ENCODE measurements around the gene BNIP1.

The BNIP1 gene

GRCh38 chr5:173211284-173211683 is 67.0 kb downstream of the BNIP1 start:
- no peak for DNase-seq (ENCODE audit: low spot score)

DNA sequence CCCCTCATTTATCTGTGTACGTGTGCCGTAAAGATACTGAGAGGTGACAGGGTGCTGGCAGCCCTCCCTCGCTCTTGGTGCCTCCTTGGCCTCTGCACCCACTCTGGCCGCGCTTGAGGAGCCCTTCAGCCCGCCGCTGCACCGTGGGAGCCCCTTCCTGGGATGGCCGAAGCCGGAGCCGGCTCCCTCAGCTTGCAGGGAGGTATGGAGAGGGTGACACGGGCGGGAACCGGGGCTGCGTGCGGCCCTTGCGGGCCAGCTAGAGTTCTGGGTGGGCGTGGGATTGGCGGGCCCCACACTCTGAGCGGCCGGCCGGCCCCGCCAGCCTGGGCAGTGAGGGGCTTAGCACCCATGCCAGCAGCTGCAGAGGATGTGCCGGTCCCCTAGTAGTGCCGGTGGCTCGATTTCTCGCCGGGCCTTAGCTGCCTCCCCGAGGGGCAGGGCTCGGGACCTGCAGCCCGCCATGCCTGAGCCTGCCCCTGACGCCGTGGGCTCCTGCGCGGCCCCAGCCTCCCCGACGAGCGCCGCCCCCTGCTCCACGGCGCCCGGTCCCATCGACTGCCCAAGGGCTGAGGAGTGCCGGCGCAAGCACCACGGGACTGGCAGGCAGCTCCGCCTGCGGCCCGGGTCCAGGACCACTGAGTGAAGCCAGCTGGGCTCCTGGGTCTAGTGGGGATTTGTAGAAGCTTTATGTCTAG is 69.1 kb downstream of the BNIP1 start:
- no peak for DNase-seq (ENCODE audit: low spot score)

Measured in SK-N-DZ (cell line).